Adrenal gland (tissue), 5 donors: ENCODE data around the gene SHOC2.

ENCODE experiments used
- POLR2A ChIP-seq, 2 donors: fragments of 450-650 bp; IDR thresholded peaks; one replicate each; pipeline ENCODE4 v1.6.1; 2017; ENCODE audit warnings: antibody characterized with exemption in 2 of 2, mild to moderate bottlenecking in 2 of 2, moderate library complexity in 1 of 2
- TF ChIP-seq, protein P1 (sequence below), 6 experiments: fragments of 450-650 bp in 4 of 6; fragments of 200-600 bp in 2 of 6; sonication (generic) in 1 of 6; IDR thresholded peaks; 1 replicate in 5 of 6; 2 replicates in 1 of 6; pipeline versions ENCODE4 v1.5.1 to v1.8.0; 2016 to 2021; ENCODE audit warnings: antibody characterized with exemption in 6 of 6, mild to moderate bottlenecking in 2 of 6, moderate library complexity in 1 of 6
- donor health status: DM: no; HTN: no; CAD: no.

DNA sequence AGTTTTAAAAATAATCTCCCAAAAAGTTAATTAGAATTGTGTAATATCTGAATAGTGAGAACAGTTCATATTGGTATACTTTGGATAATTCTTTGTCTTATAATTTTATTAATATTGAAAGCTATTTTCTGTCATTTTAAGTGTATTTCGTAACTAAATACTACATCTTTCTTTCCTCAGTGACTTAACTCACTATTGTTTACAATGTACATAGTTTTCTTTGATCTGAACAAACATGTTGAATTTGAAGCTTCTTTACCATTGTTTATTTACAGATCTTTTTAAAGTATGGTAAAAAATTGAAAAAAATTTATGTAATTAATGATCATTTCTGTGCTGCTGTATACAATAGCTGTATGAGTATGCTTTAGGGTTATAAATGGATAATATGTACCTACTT, 42.6 kb upstream of the SHOC2 start:
- TF ChIP-seq, protein P1, sequence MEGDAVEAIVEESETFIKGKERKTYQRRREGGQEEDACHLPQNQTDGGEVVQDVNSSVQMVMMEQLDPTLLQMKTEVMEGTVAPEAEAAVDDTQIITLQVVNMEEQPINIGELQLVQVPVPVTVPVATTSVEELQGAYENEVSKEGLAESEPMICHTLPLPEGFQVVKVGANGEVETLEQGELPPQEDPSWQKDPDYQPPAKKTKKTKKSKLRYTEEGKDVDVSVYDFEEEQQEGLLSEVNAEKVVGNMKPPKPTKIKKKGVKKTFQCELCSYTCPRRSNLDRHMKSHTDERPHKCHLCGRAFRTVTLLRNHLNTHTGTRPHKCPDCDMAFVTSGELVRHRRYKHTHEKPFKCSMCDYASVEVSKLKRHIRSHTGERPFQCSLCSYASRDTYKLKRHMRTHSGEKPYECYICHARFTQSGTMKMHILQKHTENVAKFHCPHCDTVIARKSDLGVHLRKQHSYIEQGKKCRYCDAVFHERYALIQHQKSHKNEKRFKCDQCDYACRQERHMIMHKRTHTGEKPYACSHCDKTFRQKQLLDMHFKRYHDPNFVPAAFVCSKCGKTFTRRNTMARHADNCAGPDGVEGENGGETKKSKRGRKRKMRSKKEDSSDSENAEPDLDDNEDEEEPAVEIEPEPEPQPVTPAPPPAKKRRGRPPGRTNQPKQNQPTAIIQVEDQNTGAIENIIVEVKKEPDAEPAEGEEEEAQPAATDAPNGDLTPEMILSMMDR (IDR thresholded peaks at IDR 0.05): no peak
- no peak for TF ChIP-seq POLR2A (IDR thresholded peaks at IDR 0.05)
